ENCODE data around the gene ITGA3. TPM values are rescaled to one million over a fixed set of nuclear protein-coding genes. Genes with fewer than 3 reads are reported as not detected.

ITGA3 gene
- total RNA-seq: 23.4 and 23.7 TPM in 2 replicates

DNA sequence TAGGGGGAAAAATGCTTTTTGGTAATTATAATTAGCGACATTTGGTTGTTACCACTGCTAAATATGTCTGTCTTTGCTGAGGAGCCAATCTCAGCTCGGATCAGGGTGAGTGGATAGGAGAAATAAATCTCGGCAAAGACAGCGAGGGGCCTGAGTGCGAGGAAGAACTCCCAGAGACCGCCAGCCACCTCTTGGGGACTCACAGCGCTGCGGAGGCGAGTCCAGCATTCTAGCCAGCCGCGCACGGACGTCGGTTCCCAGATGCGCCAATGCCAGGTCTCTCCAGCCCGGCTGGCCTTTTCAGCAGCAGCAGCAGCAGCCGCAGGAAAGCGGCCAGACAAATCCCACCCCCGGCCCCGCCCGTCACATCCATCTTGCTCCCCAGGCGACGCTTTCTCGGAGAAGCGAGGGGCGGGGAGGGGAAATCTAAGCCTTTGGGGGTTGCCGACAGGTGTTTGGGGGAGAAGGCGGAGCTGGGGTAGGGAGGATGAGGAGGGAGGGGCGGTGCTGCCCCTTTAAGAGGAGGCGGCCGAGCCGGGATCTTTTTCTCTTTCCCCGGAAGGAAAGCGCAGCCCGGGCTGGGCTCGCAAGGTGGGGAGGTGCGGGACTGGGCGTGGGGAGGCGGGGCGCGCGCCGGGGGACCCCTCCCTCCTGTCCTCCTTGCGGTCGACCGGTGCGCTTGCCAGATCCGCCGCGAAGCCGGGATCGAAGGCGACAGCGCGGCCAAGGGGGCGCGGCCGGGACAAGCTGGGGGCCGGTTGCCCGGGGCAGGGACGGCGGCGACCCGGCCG lies at the start of gene ITGA3:
ITGA3 (plus strand) TSS at position 685 of the 791 bp plus-strand sequence. CDS start 330 bp downstream, outside the sequence.
- intact Hi-C loops (cut with micrococcal nuclease): loop anchor here (1.0 kb wide), 4 partner anchors 28 to 267 kb away; partner anchors contain the start of genes KAT7 and PDK2

DNA sequence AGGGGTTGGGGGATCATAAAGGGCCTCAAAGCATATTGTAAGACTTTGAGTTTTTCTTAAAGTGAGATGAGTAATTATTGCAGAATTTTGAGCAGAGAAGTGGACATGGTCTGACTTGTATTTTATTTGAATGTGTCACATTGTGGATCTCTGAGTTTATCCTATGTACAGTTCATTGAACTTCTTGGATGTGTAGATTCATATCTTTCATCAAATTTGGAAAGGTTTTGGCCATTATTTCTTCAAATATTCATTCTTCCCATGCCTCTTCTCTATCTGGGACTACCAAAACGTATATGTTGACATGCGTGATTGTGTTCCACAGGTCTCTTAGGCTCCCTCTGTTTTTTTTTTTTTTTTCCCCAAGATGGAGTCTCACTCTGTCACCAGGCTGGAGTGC lies 46.6 kb upstream of the ITGA3 start:
- intact Hi-C loops (cut with micrococcal nuclease): no loop called here

DNA sequence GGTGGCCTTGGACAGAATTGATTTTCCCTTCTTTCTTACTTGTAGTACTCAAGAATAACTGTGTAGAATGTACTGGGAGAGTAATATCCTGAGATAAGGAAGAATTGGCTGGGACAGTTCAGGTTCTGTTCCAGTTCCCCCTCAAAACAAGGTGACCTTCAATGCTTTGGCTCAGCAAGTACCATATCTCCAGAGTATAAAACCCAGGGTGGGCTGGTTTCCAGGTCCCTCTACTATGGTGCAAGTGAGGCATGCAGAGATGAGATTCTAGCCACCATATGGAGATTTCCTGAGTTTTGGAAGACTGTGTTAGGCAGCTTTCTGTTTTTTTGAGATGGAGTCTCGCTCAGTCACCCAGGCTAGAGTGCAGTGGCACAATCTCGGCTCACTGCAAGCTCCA lies 42.8 kb upstream of the ITGA3 start:
- intact Hi-C loops (cut with micrococcal nuclease): no loop called here

DNA sequence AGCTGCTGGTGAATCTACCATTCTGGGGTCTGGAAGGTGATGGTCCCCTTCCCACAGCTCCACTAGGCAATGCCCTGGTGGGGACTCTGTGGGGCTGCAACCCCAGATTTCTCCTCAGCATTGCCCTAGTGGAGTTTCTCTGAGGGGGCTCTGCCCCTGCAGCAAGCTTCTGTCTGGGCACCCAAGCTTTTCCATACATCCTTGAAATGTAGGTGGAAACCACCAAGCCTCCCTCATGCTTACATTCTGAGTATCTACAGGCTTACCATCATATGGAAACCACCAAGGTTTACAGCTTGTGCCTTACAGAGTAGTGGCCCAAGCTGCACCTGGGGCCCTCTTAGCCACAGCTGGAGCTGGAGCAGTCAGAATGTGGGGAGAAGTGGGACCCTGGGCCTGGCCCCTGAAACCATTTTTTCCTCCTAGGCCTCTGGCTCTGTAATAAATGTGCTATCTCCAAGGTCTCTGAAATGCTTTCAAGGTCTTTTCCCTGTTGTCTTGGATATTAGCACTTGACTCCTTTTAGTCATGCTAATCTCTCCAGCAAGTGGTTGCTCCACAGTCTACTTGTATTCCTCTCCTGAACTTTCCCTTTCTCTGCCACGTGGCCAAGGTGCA lies 41.3 kb upstream of the ITGA3 start:
- intact Hi-C loops (cut with micrococcal nuclease): no loop called here

DNA sequence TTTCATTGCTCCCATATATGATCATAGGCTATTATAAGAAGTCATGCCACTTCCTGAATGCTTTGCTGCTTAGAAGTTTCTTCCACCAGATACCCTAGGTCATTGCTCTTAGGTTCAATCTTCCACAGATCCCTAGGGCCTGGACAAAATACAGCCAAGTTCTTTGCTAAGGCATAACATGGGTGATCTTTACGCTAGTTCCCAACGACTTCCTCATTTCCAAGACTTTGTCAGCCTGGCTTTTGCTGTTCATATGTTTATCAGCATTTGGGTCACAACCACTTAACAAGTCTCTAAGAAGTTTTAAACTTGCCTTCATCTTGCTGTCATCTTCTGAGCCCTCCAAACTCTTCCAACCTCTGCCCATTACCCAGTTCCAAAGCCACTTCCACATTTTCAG lies 40.8 kb upstream of the ITGA3 start:
- intact Hi-C loops (cut with micrococcal nuclease): no loop called here

DNA sequence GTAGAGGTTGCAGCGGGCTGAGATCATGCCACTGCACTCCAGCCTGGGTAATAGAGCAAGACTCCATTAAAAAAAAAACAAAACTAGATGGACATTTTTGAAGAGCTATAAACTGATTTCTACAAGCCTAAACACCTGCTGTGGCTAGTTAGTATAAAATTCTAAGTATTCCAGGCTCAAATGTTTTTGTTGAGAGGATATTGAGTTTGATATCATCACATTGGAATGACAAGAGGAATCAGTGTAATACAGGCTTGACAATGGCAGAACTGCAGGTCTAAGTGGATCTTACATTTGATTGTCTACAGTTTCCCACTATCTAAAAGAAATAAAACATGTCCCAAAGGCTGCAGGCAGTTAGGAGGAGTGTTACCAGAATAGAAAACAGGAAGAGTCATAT lies 37.0 kb upstream of the ITGA3 start:
- intact Hi-C loops (cut with micrococcal nuclease): no loop called here

DNA sequence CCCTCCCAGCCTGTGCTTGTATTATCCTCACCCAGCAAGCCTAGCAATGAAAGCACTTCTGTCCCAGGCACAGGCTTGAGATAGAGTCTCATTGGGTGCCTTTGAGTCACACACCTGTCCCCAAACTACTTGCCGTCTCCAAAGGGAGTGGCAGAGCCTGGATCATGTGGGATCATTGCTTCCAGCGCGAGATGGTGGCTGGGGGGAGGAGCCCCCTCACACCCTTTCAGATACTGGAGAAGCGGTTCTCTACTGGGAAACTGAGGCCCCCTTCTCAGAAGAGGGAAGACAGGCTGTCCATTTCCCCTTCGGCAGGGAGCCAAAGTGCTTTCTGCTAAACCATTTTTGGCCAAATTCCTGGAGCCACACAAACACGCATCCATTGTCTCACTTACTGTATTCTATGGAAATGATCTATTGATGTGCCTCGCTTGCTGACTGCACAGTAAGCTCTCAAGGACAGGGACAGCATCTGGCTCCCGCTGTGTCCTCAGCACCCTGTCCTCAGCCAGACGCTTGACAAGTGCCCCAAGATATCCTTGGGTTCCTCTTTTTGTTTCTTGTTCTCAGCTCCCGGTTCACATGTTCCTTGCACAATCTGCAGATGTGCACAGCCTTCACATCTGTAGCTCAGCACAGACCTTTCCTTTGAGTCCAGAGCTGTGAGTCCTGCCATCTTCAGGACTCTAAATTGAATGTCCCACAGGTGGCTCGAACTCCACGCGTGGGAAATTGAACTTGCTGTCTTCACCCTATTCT lies 34.9 kb upstream of the ITGA3 start:
- intact Hi-C loops (cut with micrococcal nuclease): no loop called here

DNA sequence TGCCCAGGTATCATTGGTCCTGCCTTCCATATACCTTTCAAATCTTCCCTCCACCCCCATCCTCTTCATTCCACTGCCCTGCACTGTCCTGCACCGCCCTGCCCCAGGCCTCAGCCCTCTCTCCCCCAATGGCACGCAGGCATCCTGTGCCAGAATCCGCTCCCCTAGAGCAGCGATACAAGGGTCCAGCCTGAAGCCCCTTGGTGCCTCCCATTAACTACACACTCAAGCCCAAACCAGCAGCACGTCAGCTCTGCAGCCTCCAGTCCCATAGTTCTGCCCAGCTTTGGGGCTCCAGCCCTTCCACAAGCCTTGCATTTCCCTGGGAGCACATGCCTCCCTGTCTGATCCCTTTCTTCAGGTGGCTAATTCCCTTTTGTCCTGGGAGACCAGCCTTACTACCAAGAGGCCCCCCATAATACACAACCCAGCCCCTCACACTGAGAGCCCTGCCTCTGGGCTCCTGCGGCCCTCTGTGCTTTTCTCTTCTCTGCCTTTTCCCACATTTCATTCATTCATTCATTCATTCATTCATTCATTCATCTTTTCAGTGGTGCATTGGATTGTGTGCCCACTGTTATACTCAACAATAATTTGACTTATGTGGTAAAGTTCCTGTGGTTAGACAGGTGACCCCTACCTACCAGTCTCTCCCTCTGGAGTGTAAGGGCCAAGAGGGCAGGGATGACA lies 34.1 kb upstream of the ITGA3 start:
- intact Hi-C loops (cut with micrococcal nuclease): no loop called here

DNA sequence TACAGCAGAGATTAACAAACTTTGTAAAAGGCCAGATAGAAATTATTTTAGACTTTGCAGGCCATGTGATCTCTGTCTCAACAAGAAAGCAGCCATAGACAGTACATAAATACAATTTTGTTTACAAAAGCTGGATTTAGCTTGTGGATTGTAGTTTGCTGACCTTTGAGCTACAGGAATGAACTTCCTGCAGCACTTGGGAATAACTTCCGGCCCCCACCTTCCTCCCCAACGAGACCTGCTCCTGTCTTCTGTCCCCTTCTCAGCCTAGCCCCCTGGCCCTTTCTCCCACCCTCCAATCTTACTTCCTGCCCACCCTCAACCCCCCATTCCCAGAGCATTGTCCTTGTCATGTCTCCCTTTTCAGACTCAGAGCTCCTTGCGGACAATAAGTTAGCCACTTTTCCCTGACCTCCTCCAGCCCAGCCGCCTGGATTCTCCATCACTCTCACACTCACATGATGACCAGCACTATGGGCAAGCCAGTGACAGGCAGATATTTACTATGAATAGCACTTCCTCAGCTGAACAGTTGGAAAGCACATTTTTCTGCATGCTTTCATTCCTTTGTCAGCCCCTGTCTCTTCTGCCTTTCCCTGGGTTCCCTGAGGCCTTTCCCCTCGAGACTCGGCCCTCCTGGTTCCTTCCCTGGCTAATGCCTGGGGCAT lies 33.3 kb upstream of the ITGA3 start:
- intact Hi-C loops (cut with micrococcal nuclease): no loop called here

DNA sequence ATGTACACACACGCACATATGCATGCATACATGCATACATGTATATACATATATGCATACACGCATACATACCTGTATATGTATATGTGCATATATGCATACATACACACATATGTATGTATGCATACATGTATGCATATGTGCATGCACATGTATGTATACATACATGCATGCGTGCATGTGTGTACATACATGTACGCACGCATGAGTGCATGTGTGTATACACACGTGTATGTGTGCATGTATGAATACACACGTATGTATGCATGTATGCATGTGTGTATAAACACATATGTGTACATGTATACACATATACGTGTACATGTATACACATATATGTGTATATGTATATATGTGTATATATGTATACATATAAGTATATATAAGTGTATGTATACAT lies 32.4 kb upstream of the ITGA3 start:
- intact Hi-C loops (cut with micrococcal nuclease): no loop called here

DNA sequence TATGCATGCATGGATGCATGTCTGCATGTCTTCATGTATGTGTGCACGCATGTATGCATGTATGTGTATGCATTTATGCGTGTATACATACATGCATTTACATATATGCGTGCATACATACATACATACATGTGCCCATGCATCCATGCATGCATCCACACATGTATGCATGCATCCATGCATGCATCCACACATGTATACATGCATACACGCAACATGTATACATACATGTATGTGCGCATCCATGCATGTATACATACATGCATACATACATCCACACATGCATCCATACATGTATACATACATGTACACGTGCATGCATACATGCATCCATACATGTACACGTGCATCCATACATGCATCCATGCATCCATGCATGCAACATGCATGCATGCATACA lies 31.1 kb upstream of the ITGA3 start:
- intact Hi-C loops (cut with micrococcal nuclease): no loop called here

DNA sequence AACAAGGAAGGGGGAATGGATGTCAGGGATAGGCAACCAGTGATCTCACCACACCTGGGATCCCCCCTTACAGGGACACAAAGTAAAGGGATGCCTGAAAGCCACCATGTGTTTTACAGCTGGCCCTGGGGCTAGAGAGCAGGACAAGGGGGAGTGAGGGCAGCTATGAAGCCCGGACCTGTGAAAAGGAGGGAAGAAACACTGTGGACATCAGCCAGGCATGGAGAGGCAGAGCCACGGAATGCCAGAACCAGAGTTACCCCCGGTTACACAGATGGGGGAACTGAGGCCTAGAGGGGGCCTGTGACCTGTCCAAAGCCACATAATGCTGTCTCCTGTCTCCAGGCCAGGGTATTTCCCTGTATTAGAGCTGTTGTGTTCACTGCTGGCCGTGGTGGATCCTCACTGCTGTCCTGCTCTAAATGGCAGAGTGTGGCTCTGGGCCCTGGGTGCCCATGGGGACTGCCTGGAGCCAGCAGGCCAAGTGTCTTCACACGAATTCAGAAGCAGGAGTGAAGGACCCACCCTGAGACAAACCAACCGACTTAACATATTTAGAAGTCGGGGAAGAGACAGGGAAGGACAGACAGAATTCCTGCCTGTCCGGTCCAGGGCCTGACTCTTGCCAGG lies 29.7 kb upstream of the ITGA3 start:
- intact Hi-C loops (cut with micrococcal nuclease): loop anchor here (2.0 kb wide), 1 partner anchor 69 kb away; the partner anchor contains the start of gene PDK2

DNA sequence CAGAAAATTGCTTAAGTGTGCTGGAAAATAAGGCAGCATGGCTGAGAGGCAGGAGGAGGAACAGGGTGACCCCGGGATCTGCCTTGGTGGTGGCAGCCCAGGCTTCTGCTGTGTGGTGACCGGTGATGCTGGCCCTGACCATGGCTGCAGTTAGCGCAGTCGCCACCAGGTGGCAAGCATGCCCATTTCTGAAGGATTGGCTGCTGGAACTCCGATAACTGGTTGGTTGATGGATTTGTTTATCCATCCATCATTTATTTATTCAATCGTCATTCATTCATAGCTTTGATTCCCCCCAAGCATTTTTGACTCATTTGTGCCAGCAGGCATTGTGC lies 29.1 kb upstream of the ITGA3 start:
- intact Hi-C loops (cut with micrococcal nuclease): loop anchor here (1.0 to 2.0 kb wide), 3 partner anchors 29 to 68 kb away; partner anchors contain the start of genes ITGA3 and PDK2

DNA sequence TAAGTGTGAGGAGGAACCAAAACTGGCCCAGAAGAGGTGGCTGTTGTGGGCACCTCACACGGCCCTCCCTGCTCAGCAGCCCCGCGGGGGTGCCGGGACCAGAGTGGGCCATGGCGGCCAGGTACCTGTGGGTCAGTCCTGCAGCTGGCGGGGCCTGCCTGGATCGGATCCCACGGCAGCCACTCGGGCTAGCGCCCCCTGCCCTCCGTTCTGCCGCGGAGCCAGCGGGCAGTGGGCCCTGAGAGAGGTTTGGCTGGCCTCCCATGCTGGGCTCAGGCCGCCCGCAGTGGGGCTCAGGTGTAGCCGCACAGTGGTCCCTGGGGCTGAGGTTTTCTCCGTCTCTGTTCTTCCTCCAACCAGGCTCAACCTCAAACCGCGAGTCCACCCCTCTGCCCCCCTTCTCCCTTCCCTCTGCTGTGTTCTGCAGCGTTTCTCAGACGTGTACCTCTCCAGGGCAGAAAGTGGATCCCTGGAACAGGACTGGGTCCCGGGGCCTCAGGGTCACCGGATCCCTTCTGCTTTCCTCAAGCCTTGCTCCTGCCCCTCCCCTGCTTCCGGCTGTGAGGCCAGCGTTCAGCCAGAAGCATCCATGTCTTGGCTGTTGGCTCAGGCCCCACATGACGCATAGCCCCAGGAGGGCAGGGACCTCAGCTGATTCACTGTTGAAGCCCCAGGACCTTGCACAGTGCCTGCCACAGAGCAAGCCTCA lies 28.6 kb upstream of the ITGA3 start:
- intact Hi-C loops (cut with micrococcal nuclease): loop anchor here (1.0 to 2.0 kb wide), 3 partner anchors 29 to 67 kb away; partner anchors contain the start of genes ITGA3 and PDK2

DNA sequence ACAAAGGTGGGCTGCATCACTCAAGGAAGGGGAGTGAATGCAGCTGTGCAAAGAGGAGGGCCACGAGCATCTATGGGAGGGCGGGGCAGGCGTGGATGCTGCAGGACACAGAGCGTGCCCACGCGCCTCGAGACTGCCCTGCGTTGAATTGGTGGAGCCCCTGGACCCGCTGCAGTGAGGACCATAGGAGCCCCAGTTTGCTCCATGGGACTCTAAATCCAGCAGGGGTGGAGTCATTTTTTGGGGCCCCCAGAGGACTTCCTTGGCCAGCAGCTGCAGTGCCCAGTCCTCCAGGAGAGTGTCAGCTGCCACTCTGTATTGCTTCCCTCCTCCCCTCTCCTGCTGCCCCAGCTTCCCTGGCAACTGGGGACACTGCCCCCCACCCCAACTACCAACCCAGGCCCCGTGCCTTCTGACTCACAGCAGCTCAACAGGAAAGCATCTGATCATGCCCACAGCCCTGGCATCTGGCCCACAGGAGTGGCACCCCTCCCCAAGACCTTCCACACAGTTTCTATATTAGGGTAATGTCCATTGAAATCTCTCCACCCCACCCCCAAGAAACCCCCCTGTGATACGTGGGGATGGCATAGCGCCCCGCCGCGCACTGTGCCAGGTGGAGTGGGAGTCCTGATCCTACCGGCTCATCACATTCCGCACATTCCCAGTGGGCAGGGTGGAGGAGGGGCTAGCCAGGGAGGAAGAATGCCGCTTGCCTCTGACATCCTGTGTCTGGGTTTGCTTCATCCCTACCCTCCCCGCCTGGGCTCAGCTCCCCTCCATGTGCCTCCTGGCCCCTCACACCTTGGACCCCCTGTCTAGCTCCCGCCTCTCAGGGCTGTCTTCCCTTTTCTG lies 27.8 kb upstream of the ITGA3 start:
- intact Hi-C loops (cut with micrococcal nuclease): loop anchor here (1.0 to 2.0 kb wide), 3 partner anchors 28 to 67 kb away; partner anchors contain the start of genes ITGA3 and PDK2

DNA sequence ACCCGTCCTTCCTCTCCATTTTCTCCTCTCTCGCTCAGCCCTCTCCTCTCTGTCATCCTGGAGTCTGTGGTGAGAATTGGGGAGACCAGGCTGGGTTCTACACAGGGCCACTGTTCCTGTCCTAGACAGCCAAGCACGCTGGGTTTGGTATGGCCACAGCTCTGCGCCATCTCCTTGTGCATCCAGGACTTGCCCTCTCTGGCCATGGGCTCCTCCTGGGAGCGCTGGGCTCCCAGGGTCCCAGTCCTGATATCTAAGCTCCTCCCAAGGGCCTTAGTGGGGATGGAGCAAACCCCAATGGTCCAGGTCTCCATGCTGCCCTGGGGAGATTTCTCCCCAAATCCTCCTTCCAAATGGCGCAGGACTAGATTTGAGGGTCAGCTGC lies 27.2 kb upstream of the ITGA3 start:
- intact Hi-C loops (cut with micrococcal nuclease): no loop called here

DNA sequence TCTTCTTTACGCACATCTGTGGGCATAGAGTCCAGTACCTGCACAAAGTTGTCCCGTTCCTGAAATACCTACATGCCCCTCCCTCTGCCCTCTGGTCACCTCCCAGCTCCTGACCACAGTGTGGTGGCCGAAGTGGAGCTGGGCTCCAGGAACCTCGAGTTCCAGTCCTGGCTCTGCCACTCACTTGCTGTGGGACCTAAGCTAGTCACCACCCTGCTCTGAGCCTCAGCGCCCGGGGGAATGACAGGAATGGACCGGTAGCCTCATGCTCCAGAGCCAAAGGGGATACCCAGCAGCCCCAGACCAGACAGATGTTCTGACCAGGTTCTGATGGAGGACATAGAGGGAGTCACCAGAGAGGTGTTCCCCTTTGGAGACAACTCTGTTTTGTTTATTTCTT lies 26.7 kb upstream of the ITGA3 start:
- intact Hi-C loops (cut with micrococcal nuclease): no loop called here

DNA sequence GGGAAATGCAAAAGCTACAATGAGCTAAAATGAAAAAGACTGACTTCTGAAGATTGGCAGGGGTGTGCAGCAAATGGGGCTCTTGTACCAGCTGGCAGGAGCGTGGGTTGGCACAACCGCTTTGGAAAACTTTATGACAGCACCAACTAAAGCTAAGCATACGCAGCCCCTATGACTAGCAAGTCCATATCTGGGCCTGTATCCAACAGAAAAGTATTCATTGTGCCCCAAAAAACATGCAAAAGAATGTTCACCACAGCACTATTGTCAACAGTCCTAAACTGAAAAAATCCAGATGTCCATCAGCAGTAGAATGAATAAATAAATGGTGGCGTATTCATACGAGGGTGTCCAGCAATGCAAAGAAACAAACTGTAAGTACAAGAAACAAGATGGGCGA lies 22.6 kb upstream of the ITGA3 start:
- intact Hi-C loops (cut with micrococcal nuclease): no loop called here

Data from T-helper 1 cell treated with Interleukin-12 subunit alpha and Interleukin-12 subunit beta and Interleukin-4 antibody, amounts not matched to agents 30 ng/mL and 1 ng/mL, for 36 hours (primary cell).